IMR-90 (cell line): Measurements from ENCODE around the gene KMT2C. TPM values are rescaled to one million over a fixed set of nuclear protein-coding genes. Genes with fewer than 3 reads are reported as not detected.

Experiments
- ATAC-seq: fragments of 200-7000 bp; cut with Tn5 transposase; 2 replicates; pipeline ENCODE4 v1.9.1; 2020; ENCODE audit warnings: low read depth, mild to moderate bottlenecking, moderate library complexity
- BruUV-seq: library from RNA; stranded (reverse); fragments of 400-500 nt; replicated peaks from 2 replicates; lab custom pipeline; 2021; lab: Mats Ljungman, UMichigan
- CTCF ChIA-PET: fragments of 300-600 bp; formaldehyde crosslinking; extraction: SDS; loops from one replicate; lab custom pipeline; 2021; ENCODE audit warnings: antibody characterized with exemption; lab: Yijun Ruan, JAX
- POLR2A ChIA-PET: fragments of 300-600 bp; sonication (Branson Sonifier 250); formaldehyde crosslinking; loops from one replicate; lab custom pipeline; 2022; ENCODE audit warnings: antibody characterized with exemption; ENCODE audit not compliant: unreplicated experiment; lab: Charles Lee
- DNase-seq: peaks from one replicate; pipeline ENCODE4 v3.0.0; 2013
- H2AFZ ChIP-seq: replicated peaks from 2 replicates; pipeline ENCODE3; 2013; ENCODE audit warnings: low read length, mild to moderate bottlenecking; ENCODE audit not compliant: poor library complexity
- H2AK5ac ChIP-seq: 2 replicates; pipeline ENCODE4 v1.6.1; 2013; ENCODE audit warnings: low read depth, low read length, inconsistent platforms
- H2AK9ac ChIP-seq: replicated peaks from 2 replicates; pipeline ENCODE3; 2013; ENCODE audit warnings: mild to moderate bottlenecking, low read depth, low read length, moderate library complexity; ENCODE audit not compliant: poor library complexity
- H2BK120ac ChIP-seq: 2 replicates; pipeline ENCODE4 v1.6.1; 2013; ENCODE audit warnings: low read depth, low read length, inconsistent platforms
- H2BK15ac ChIP-seq: 3 replicates; pipeline ENCODE4 v1.6.1; 2013; ENCODE audit warnings: low read depth, low read length, inconsistent platforms
- H2BK20ac ChIP-seq: 2 replicates; pipeline ENCODE4 v1.6.1; 2013; ENCODE audit warnings: low read depth, mild to moderate bottlenecking, inconsistent platforms, low read length, moderate library complexity
- H2BK5ac ChIP-seq: 2 replicates; pipeline ENCODE4 v1.6.1; 2013; ENCODE audit warnings: mild to moderate bottlenecking, low read depth, low read length, inconsistent platforms; ENCODE audit not compliant: poor library complexity, severe bottlenecking
- H3K14ac ChIP-seq: replicated peaks from 2 replicates; pipeline ENCODE4 v1.6.1; 2013; ENCODE audit warnings: low read depth, low read length, inconsistent platforms
- H3K18ac ChIP-seq: 2 replicates; pipeline ENCODE4 v1.6.1; 2013; ENCODE audit warnings: low read depth, low read length, control low read depth
- H3K23ac ChIP-seq: 2 replicates; pipeline ENCODE4 v1.6.1; 2013; ENCODE audit warnings: low read depth, low read length, inconsistent platforms
- H3K27ac ChIP-seq: 2 replicates; pipeline ENCODE4 v1.5.1; 2013; ENCODE audit warnings: mild to moderate bottlenecking, control low read depth, low read length; ENCODE audit not compliant: insufficient read depth
- H3K27me3 ChIP-seq: 2 replicates; pipeline ENCODE4 v1.6.1; 2013; ENCODE audit warnings: low read length; ENCODE audit not compliant: control insufficient read depth, insufficient read depth
- H3K36me3 ChIP-seq: 2 replicates; pipeline ENCODE4 v1.6.1; 2013; ENCODE audit warnings: low read length, mixed read lengths; ENCODE audit not compliant: control insufficient read depth, insufficient read depth
- H3K4ac ChIP-seq: 2 replicates; pipeline ENCODE4 v1.6.1; 2013; ENCODE audit warnings: low read depth, low read length, inconsistent platforms
- H3K4me1 ChIP-seq: 2 replicates; pipeline ENCODE4 v1.6.1; 2013; ENCODE audit warnings: low read length, mixed read lengths; ENCODE audit not compliant: control insufficient read depth, insufficient read depth
- H3K4me2 ChIP-seq: 2 replicates; pipeline ENCODE4 v1.6.1; 2013; ENCODE audit warnings: low read depth, mild to moderate bottlenecking, control low read depth, low read length, moderate library complexity
- H3K4me3 ChIP-seq: 2 replicates; pipeline ENCODE4 v1.5.1; 2013; ENCODE audit warnings: low read depth, mild to moderate bottlenecking, control low read depth, low read length, moderate library complexity; ENCODE audit not compliant: insufficient read depth
- H3K56ac ChIP-seq: 2 replicates; pipeline ENCODE4 v1.6.1; 2013; ENCODE audit warnings: low read length, inconsistent platforms; ENCODE audit not compliant: insufficient read depth; ENCODE audit errors: extremely low read depth
- H3K79me1 ChIP-seq, 2 experiments: 2 replicates each; pipeline ENCODE4 v1.6.1; 2013; ENCODE audit warnings: low read length in 2 of 2, inconsistent platforms in 1 of 2, low read depth in 1 of 2
- H3K9ac ChIP-seq: 2 replicates; pipeline ENCODE4 v1.6.1; 2013; ENCODE audit warnings: low read depth, low read length, control low read depth
- H3K9me1 ChIP-seq: 2 replicates; pipeline ENCODE4 v1.6.1; 2013; ENCODE audit warnings: low read length, inconsistent platforms; ENCODE audit not compliant: insufficient read depth
- H3K9me3 ChIP-seq: 2 replicates; pipeline ENCODE4 v1.6.1; 2013; ENCODE audit warnings: low read length; ENCODE audit not compliant: control insufficient read depth, insufficient read depth
- H4K20me1 ChIP-seq: 2 replicates; pipeline ENCODE4 v1.6.1; 2013; ENCODE audit warnings: low read length, inconsistent platforms; ENCODE audit not compliant: insufficient read depth
- H4K5ac ChIP-seq: 2 replicates; pipeline ENCODE4 v1.6.1; 2013; ENCODE audit warnings: mild to moderate bottlenecking, low read depth, low read length, control low read depth
- H4K8ac ChIP-seq, 2 experiments: 2 replicates each; pipeline ENCODE4 v1.6.1; 2013; ENCODE audit warnings: low read depth in 2 of 2, low read length in 2 of 2, control low read depth in 1 of 2, inconsistent platforms in 1 of 2
- H4K91ac ChIP-seq: 2 replicates; pipeline ENCODE4 v1.6.1; 2013; ENCODE audit warnings: low read depth, low read length, inconsistent platforms; ENCODE audit not compliant: insufficient read depth
- BHLHE40 ChIP-seq: fragments of 150-350 bp; IDR thresholded peaks from 2 replicates; pipeline ENCODE4 v1.6.1; 2016; ENCODE audit warnings: mild to moderate bottlenecking, low read depth, low read length
- CEBPB ChIP-seq: IDR thresholded peaks from 2 replicates; pipeline ENCODE4 v1.6.1; 2012; ENCODE audit warnings: low read depth, low read length, improper control_type of control experiment
- CHD1 ChIP-seq: IDR thresholded peaks from 2 replicates; pipeline ENCODE4 v1.6.1; 2012; ENCODE audit warnings: low read depth, low read length, improper control_type of control experiment
- FOS ChIP-seq: fragments of 150-350 bp; IDR thresholded peaks from 2 replicates; pipeline ENCODE4 v1.6.1; 2016; ENCODE audit warnings: low read depth, low read length
- MAFK ChIP-seq: IDR thresholded peaks from 2 replicates; pipeline ENCODE4 v1.6.1; 2012; ENCODE audit warnings: low read depth, low read length, improper control_type of control experiment
- MAZ ChIP-seq: IDR thresholded peaks from 2 replicates; pipeline ENCODE4 v1.6.1; 2012; ENCODE audit warnings: low read depth, mild to moderate bottlenecking, low read length, improper control_type of control experiment, moderate library complexity, borderline replicate concordance
- MXI1 ChIP-seq: IDR thresholded peaks from 2 replicates; pipeline ENCODE4 v1.6.1; 2012; ENCODE audit warnings: low read depth, mild to moderate bottlenecking, low read length, moderate library complexity, borderline replicate concordance
- NFE2L2 ChIP-seq: fragments of 150-350 bp; IDR thresholded peaks from 2 replicates; pipeline ENCODE4 v1.6.1; 2016; ENCODE audit warnings: low read depth, mild to moderate bottlenecking, low read length
- POLR2A ChIP-seq: IDR thresholded peaks from 2 replicates; pipeline ENCODE4 v1.6.1; 2012; ENCODE audit warnings: mild to moderate bottlenecking, low read depth, low read length
- RAD21 ChIP-seq: IDR thresholded peaks from 2 replicates; pipeline ENCODE4 v1.6.1; 2012; ENCODE audit warnings: low read length, improper control_type of control experiment
- RCOR1 ChIP-seq: IDR thresholded peaks from 2 replicates; pipeline ENCODE4 v1.6.1; 2012; ENCODE audit warnings: mild to moderate bottlenecking, low read length, improper control_type of control experiment; ENCODE audit not compliant: insufficient replicate concordance
- RFX5 ChIP-seq: IDR thresholded peaks from 2 replicates; pipeline ENCODE4 v1.8.0; 2012; ENCODE audit warnings: low read depth, mild to moderate bottlenecking, low read length, moderate library complexity
- SMC3 ChIP-seq: fragments of 150-350 bp; IDR thresholded peaks from 2 replicates; pipeline ENCODE4 v1.6.1; 2016; ENCODE audit warnings: low read depth, mild to moderate bottlenecking, antibody characterized with exemption, low read length, moderate library complexity
- WGBS, 2 experiments: methylation state at CpG; one replicate each; pipeline versions ENCODE4 v1.1.5 to v1.1.7; 2013; ENCODE audit warnings: missing lambda C conversion rate in 2 of 2; ENCODE audit not compliant: insufficient read length in 1 of 2; ENCODE audit errors: extremely low coverage in 2 of 2; 5-methylcytosine and 5-hydroxymethylcytosine counted together
- dilution Hi-C: fragments of 300-500 bp; cut with HindIII; formaldehyde crosslinking; loops from one replicate; pipeline ENCODE4 v1.14.3; 2018; ENCODE audit warnings: low sequenced_read_pairs; ENCODE audit not compliant: unreplicated experiment
- in situ Hi-C: fragments of 300-500 bp; cut with MboI; formaldehyde crosslinking; loops from 3 replicates; pipeline ENCODE4 v1.14.3; 2019; ENCODE audit warnings: low sequenced_read_pairs, inconsistent platforms, mixed read lengths
- intact Hi-C: fragments of 100-400 bp; cut with micrococcal nuclease; formaldehyde crosslinking; loops from 2 replicates; pipeline ENCODE4 v1.10.0; 2022
- polyA plus RNA-seq, 3 experiments: library from polyadenylated mRNA; depleted of rRNA; stranded (reverse); fragments of >200 nt; gene quantifications; 2 replicates each; pipeline ENCODE4 v1.2.3, GENCODE V29; 2012; ENCODE audit warnings: low replicate concordance in 1 of 3
- total RNA-seq: library from RNA; depleted of rRNA; stranded (reverse); fragments of >200 nt; gene quantifications from 2 replicates; pipeline ENCODE4 v1.2.3, GENCODE V29; 2012
- TF ChIP-seq, protein P1 (sequence below): fragments of 150-350 bp; IDR thresholded peaks from 2 replicates; pipeline ENCODE4 v1.6.1; 2016; ENCODE audit warnings: low read depth, mild to moderate bottlenecking, low read length, moderate library complexity, borderline replicate concordance
- TF ChIP-seq, protein P2 (sequence below): conservative IDR thresholded peaks from 2 replicates; pipeline ENCODE4 v1.5.1; 2012; ENCODE audit warnings: mild to moderate bottlenecking, low read depth, low read length, improper control_type of control experiment

The KMT2C gene
- total and polyA plus RNA-seq, 2 of the 4 experiments (the other 2 are of a cell fraction): 8.0 to 23.3 TPM

DNA sequence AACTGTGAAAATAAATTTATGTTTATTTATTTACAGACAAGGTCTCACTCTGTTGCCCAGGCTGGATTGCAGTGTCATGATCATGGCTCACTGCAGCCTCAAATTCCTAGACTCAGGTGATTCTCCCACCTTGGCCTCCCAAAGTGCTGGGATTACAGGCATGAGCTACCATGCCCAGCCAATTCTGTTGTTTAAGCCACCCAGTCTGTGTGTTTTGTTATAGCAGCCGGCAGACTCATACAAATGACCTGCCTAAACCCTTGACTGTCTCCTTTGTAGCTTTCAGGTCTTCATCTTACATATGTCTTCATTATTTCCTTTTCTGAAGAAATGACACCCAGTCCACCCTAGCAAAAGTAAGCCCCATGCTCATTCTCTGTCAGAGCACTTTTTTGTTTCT lies 43.8 kb upstream of the KMT2C start:
- no peak overlapping the region for H3K14ac ChIP-seq
- H4K20me1 ChIP-seq: no peaks in the 10 kb centered on the region
- H4K91ac ChIP-seq: no peak overlapping the region
- ChIA-PET POLR2A (no interaction called here), CTCF (no interaction called here)
- no peak overlapping the region for H4K5ac ChIP-seq
- H2BK5ac ChIP-seq: no peak overlapping the region
- no peak overlapping the region for H2BK20ac ChIP-seq
- no peak overlapping the region for H3K23ac ChIP-seq
- ATAC-seq (no peak), DNase-seq (no peak)
- no peak overlapping the region for H3K4me2 ChIP-seq
- H3K18ac ChIP-seq: no peak overlapping the region
- no peak overlapping the region for H2AK5ac ChIP-seq
- H2AK9ac ChIP-seq: no peak overlapping the region
- no peak overlapping the region for H3K4me3 ChIP-seq
- H3K4me1 ChIP-seq: no peaks in the 10 kb centered on the region
- intact Hi-C loops (no loop called here), in situ Hi-C loops (no loop called here), dilution Hi-C loops (no loop called here)
- H3K9ac ChIP-seq: no peak overlapping the region
- H3K56ac ChIP-seq: no peak overlapping the region
- TF ChIP-seq MAZ (no peak), BHLHE40 (no peak), CHD1 (no peak), RAD21 (no peak), POLR2A (no peak), RFX5 (no peak), NFE2L2 (no peak), SMC3 (no peak), MXI1 (no peak), RCOR1 (no peak), CEBPB (no peak), FOS (no peak), MAFK (no peak)
- TF ChIP-seq, protein P1, sequence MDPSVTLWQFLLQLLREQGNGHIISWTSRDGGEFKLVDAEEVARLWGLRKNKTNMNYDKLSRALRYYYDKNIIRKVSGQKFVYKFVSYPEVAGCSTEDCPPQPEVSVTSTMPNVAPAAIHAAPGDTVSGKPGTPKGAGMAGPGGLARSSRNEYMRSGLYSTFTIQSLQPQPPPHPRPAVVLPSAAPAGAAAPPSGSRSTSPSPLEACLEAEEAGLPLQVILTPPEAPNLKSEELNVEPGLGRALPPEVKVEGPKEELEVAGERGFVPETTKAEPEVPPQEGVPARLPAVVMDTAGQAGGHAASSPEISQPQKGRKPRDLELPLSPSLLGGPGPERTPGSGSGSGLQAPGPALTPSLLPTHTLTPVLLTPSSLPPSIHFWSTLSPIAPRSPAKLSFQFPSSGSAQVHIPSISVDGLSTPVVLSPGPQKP: no peak
- TF ChIP-seq, protein P2, sequence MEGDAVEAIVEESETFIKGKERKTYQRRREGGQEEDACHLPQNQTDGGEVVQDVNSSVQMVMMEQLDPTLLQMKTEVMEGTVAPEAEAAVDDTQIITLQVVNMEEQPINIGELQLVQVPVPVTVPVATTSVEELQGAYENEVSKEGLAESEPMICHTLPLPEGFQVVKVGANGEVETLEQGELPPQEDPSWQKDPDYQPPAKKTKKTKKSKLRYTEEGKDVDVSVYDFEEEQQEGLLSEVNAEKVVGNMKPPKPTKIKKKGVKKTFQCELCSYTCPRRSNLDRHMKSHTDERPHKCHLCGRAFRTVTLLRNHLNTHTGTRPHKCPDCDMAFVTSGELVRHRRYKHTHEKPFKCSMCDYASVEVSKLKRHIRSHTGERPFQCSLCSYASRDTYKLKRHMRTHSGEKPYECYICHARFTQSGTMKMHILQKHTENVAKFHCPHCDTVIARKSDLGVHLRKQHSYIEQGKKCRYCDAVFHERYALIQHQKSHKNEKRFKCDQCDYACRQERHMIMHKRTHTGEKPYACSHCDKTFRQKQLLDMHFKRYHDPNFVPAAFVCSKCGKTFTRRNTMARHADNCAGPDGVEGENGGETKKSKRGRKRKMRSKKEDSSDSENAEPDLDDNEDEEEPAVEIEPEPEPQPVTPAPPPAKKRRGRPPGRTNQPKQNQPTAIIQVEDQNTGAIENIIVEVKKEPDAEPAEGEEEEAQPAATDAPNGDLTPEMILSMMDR: no peak
- H3K79me1 ChIP-seq: no peaks in the 10 kb centered on the region
- H3K9me3 ChIP-seq: no peaks in the 10 kb centered on the region
- H3K27me3 ChIP-seq: no peaks in the 10 kb centered on the region
- no peak overlapping the region for H3K27ac ChIP-seq
- no peak overlapping the region for H4K8ac ChIP-seq
- H3K36me3 ChIP-seq: no peaks in the 10 kb centered on the region
- WGBS, 2 experiments: no CpG with 5 or more reads among the region's 1 CpG
- no peak overlapping the region for H3K4ac ChIP-seq
- no peaks in the 10 kb centered on the region for H3K9me1 ChIP-seq
- H2AFZ ChIP-seq: no peak overlapping the region
- no peak overlapping the region for H2BK15ac ChIP-seq
- H2BK120ac ChIP-seq: no peak overlapping the region
- BruUV-seq: no TSS peak
